Naive B cell (primary cell): ENCODE measurements around the gene EDDM3A. TPM values are rescaled to one million over a fixed set of nuclear protein-coding genes. Genes with fewer than 3 reads are reported as not detected.

Experiments
- ATAC-seq, 2 donors: fragments of 150-1000 bp; cut with Tn5 transposase; 2 replicates each; pipeline ENCODE4 v1.10.0; 2021; ENCODE audit warnings: low read depth in 2 of 2, mild to moderate bottlenecking in 2 of 2, moderate library complexity in 2 of 2
- DNase-seq: peaks from one replicate; pipeline ENCODE4 v3.0.0; 2022
- H3K27ac Mint-ChIP-seq, 6 donors: one replicate each; pipeline ENCODE4 v1.8.0; 2020 to 2022; ENCODE audit warnings: mild to moderate bottlenecking in 6 of 6, mixed read lengths in 6 of 6, moderate library complexity in 5 of 6, inconsistent platforms in 2 of 6
- H3K27me3 Mint-ChIP-seq, 3 donors: one replicate each; pipeline ENCODE4 v1.8.0; 2021 to 2022; ENCODE audit warnings: mixed read lengths in 3 of 3, mild to moderate bottlenecking in 1 of 3
- H3K36me3 Mint-ChIP-seq, 2 donors: one replicate each; pipeline ENCODE4 v1.8.0; 2020 to 2022; ENCODE audit warnings: mixed read lengths in 2 of 2, inconsistent platforms in 1 of 2, mild to moderate bottlenecking in 1 of 2
- H3K4me1 Mint-ChIP-seq, 3 donors: one replicate each; pipeline ENCODE4 v1.8.0; 2020 to 2022; ENCODE audit warnings: mixed read lengths in 3 of 3, inconsistent platforms in 1 of 3, mild to moderate bottlenecking in 1 of 3, moderate library complexity in 1 of 3
- H3K4me3 Mint-ChIP-seq, 8 donors: one replicate each; pipeline ENCODE4 v1.8.0; 2020 to 2022; ENCODE audit warnings: mild to moderate bottlenecking in 8 of 8, mixed read lengths in 8 of 8, moderate library complexity in 8 of 8, inconsistent platforms in 2 of 8
- H3K9me3 Mint-ChIP-seq, 7 donors: one replicate each; pipeline ENCODE4 v1.8.0; 2020 to 2022; ENCODE audit warnings: mixed read lengths in 7 of 7, mild to moderate bottlenecking in 5 of 7, inconsistent platforms in 2 of 7, moderate library complexity in 1 of 7
- polyA plus RNA-seq, 6 donors: library from polyadenylated mRNA; unstranded; fragments of 300-500 nt; fragmentation: Illumina TruSeq; gene quantifications; one replicate each; pipeline ENCODE4 v1.2.3, GENCODE V29; 2021; ENCODE audit warnings: low read depth in 6 of 6

Gene EDDM3A
- polyA plus RNA-seq, 6 donors from 2014 or later: 0.31 to 0.52 (median 0.47) TPM; not detected in 3

GRCh38 chr14:20774258-20774824 is 28.7 kb downstream of the EDDM3A start:
- H3K4me3 Mint-ChIP-seq: no peak overlapping the region
- H3K4me1 Mint-ChIP-seq: peaks cover 0 to 7% (median 3%) of the 10 kb centered on the region in 3 donors

GRCh38 chr14:20775043-20775442 is 29.4 kb downstream of the EDDM3A start:
- DNase-seq: no peak
- ATAC-seq: no peak
- Mint-ChIP-seq H3K36me3 (no peaks in the 10 kb centered on the region), H3K4me3 (peak overlapping the region in 1 of 8 donors; percentile 29), H3K27me3 (peaks cover 0 to 8% (median 0%) of the 10 kb centered on the region in 3 donors), H3K27ac (no peak overlapping the region), H3K4me1 (peaks cover 3 to 11% (median 8%) of the 10 kb centered on the region in 3 donors), H3K9me3 (peaks cover 0 to 4% (median 3%) of the 10 kb centered on the region in 7 donors)

More at GRCh38 chr14:20774258-20774824, 28.7 kb downstream of the EDDM3A start:
- H3K36me3 Mint-ChIP-seq: no peaks in the 10 kb centered on the region
- no peak overlapping the region for H3K27ac Mint-ChIP-seq
- H3K27me3 Mint-ChIP-seq: peaks cover 0 to 8% (median 0%) of the 10 kb centered on the region in 3 donors
- no peak for DNase-seq
- peaks cover 0 to 3% (median 0%) of the 10 kb centered on the region in 7 donors for H3K9me3 Mint-ChIP-seq
- no peak for ATAC-seq

- H3K27me3 Mint-ChIP-seq: peaks cover 0 to 2% (median 0%) of the 10 kb centered on the region in 3 donors
- H3K9me3 Mint-ChIP-seq: peaks cover 0 to 12% (median 3%) of the 10 kb centered on the region in 7 donors
- H3K27ac Mint-ChIP-seq: no peak overlapping the region
- H3K4me1 Mint-ChIP-seq: peaks cover 6 to 18% (median 15%) of the 10 kb centered on the region in 3 donors
- H3K4me3 Mint-ChIP-seq: no peak overlapping the region
- ATAC-seq: no peak
- DNase-seq: no peak
- H3K36me3 Mint-ChIP-seq: peaks cover 0 to under 1% of the 10 kb centered on the region in 2 donors
These were observed 30.2 kb downstream of the EDDM3A start for GRCh38 chr14:20775901-20776300.

- H3K4me1 Mint-ChIP-seq: peaks cover 49 to 66% (median 58%) of the 10 kb centered on the region in 3 donors
- peak overlapping the region; percentile 88 to 99 (median 95) for H3K27ac Mint-ChIP-seq
These were observed 36.1 kb downstream of the EDDM3A start for GRCh38 chr14:20781803-20782202.

GRCh38 chr14:20782280-20782890 is 36.7 kb downstream of the EDDM3A start:
- Mint-ChIP-seq H3K27ac (peak overlapping the region; percentile 88 to 99 (median 95)), H3K4me1 (peaks cover 53 to 71% (median 62%) of the 10 kb centered on the region in 3 donors), H3K36me3 (peaks cover 16 to 39% of the 10 kb centered on the region in 2 donors), H3K27me3 (no peaks in the 10 kb centered on the region), H3K9me3 (peaks cover 0 to 20% (median 6%) of the 10 kb centered on the region in 7 donors), H3K4me3 (peak overlapping the region; percentile 97 to 100 (median 99))
- peak; percentile 53 to 63 for ATAC-seq
- peak; percentile 61 for DNase-seq

More at GRCh38 chr14:20781803-20782202, 36.1 kb downstream of the EDDM3A start:
- Mint-ChIP-seq H3K4me3 (peak overlapping the region; percentile 97 to 100 (median 99)), H3K27me3 (no peaks in the 10 kb centered on the region), H3K9me3 (peaks cover 0 to 20% (median 6%) of the 10 kb centered on the region in 7 donors), H3K36me3 (peaks cover 15 to 37% of the 10 kb centered on the region in 2 donors)
- DNase-seq (no peak), ATAC-seq (no peak)

- no peaks in the 10 kb centered on the region for H3K27me3 Mint-ChIP-seq
- peaks cover 16 to 41% of the 10 kb centered on the region in 2 donors for H3K36me3 Mint-ChIP-seq
- H3K27ac Mint-ChIP-seq: peak overlapping the region; percentile 75 to 97 (median 82)
- peaks cover 0 to 9% (median 0%) of the 10 kb centered on the region in 7 donors for H3K9me3 Mint-ChIP-seq
- DNase-seq (no peak), ATAC-seq (no peak)
- peak overlapping the region in 5 of 8 donors; percentile 38 to 75 (median 50) for H3K4me3 Mint-ChIP-seq
- peaks cover 58 to 90% (median 79%) of the 10 kb centered on the region in 3 donors for H3K4me1 Mint-ChIP-seq
These were observed 41.3 kb downstream of the EDDM3A start for GRCh38 chr14:20787025-20787424.

- peak overlapping the region in 2 of 6 donors; percentile 26 to 78 for H3K27ac Mint-ChIP-seq
- H3K4me1 Mint-ChIP-seq: peaks cover 43 to 72% (median 57%) of the 10 kb centered on the region in 3 donors
- DNase-seq (no peak), ATAC-seq (no peak)
- peaks cover 0 to 9% (median 0%) of the 10 kb centered on the region in 7 donors for H3K9me3 Mint-ChIP-seq
- H3K27me3 Mint-ChIP-seq: no peaks in the 10 kb centered on the region
- H3K4me3 Mint-ChIP-seq: peak overlapping the region in 1 of 8 donors; percentile 10
- H3K36me3 Mint-ChIP-seq: peaks cover 16 to 35% of the 10 kb centered on the region in 2 donors
These were observed 43.6 kb downstream of the EDDM3A start for GRCh38 chr14:20789230-20789813.

- H3K27ac Mint-ChIP-seq: peak overlapping the region in 4 of 6 donors; percentile 2 to 91 (median 54)
- H3K27me3 Mint-ChIP-seq: no peaks in the 10 kb centered on the region
- peaks cover 36 to 59% (median 46%) of the 10 kb centered on the region in 3 donors for H3K4me1 Mint-ChIP-seq
- peak overlapping the region in 2 of 8 donors; percentile 40 to 44 for H3K4me3 Mint-ChIP-seq
- H3K9me3 Mint-ChIP-seq: peaks cover 0 to 5% (median 0%) of the 10 kb centered on the region in 7 donors
- peaks cover 13 to 24% of the 10 kb centered on the region in 2 donors for H3K36me3 Mint-ChIP-seq
- ATAC-seq (no peak), DNase-seq (no peak)
These were observed 44.9 kb downstream of the EDDM3A start for GRCh38 chr14:20790464-20791116.

GRCh38 chr14:20791187-20791586 is 45.5 kb downstream of the EDDM3A start:
- DNase-seq: no peak
- peak; percentile 43 to 52 for ATAC-seq
- Mint-ChIP-seq H3K36me3 (peaks cover 8 to 19% of the 10 kb centered on the region in 2 donors), H3K9me3 (peaks cover 0 to 3% (median 0%) of the 10 kb centered on the region in 7 donors), H3K4me3 (peak overlapping the region in 6 of 8 donors; percentile 37 to 77 (median 58)), H3K4me1 (peaks cover 32 to 55% (median 43%) of the 10 kb centered on the region in 3 donors), H3K27me3 (no peaks in the 10 kb centered on the region), H3K27ac (peak overlapping the region in 4 of 6 donors; percentile 42 to 89 (median 61))

- H3K27me3 Mint-ChIP-seq: no peaks in the 10 kb centered on the region
- H3K36me3 Mint-ChIP-seq: peaks cover 3 to 15% of the 10 kb centered on the region in 2 donors
- peak overlapping the region in 4 of 6 donors; percentile 42 to 89 (median 61) for H3K27ac Mint-ChIP-seq
- H3K4me1 Mint-ChIP-seq: peaks cover 28 to 51% (median 39%) of the 10 kb centered on the region in 3 donors
- ATAC-seq (no peak), DNase-seq (no peak)
- peaks cover 0 to 2% (median 0%) of the 10 kb centered on the region in 7 donors for H3K9me3 Mint-ChIP-seq
- H3K4me3 Mint-ChIP-seq: peak overlapping the region in 5 of 8 donors; percentile 37 to 77 (median 58)
These were observed 45.9 kb downstream of the EDDM3A start for GRCh38 chr14:20791597-20791996.

- Mint-ChIP-seq H3K4me3 (peak overlapping the region in 1 of 8 donors; percentile 6), H3K27ac (peak overlapping the region in 1 of 6 donors; percentile 82), H3K36me3 (peaks cover 0 to 11% of the 10 kb centered on the region in 2 donors), H3K9me3 (no peaks in the 10 kb centered on the region), H3K27me3 (no peaks in the 10 kb centered on the region), H3K4me1 (peaks cover 22 to 47% (median 36%) of the 10 kb centered on the region in 3 donors)
- no peak for DNase-seq
- no peak for ATAC-seq
These were observed 46.9 kb downstream of the EDDM3A start for GRCh38 chr14:20792556-20792955.

- DNase-seq: no peak
- peaks cover 34 to 52% (median 50%) of the 10 kb centered on the region in 3 donors for H3K4me1 Mint-ChIP-seq
- H3K9me3 Mint-ChIP-seq: no peaks in the 10 kb centered on the region
- no peak overlapping the region for H3K27ac Mint-ChIP-seq
- no peak overlapping the region for H3K4me3 Mint-ChIP-seq
- no peaks in the 10 kb centered on the region for H3K27me3 Mint-ChIP-seq
- ATAC-seq: no peak
- H3K36me3 Mint-ChIP-seq: no peaks in the 10 kb centered on the region
These were observed 49.1 kb downstream of the EDDM3A start for GRCh38 chr14:20794644-20795369.
